Skin epidermis (tissue), 12 donors: Measurements from ENCODE around the gene GRIN2A.

ENCODE experiments used
- H3K27ac ChIP-seq, 21 experiments: fragments of 200-600 bp; sonication (generic) in 11 of 21; one replicate each; pipeline ENCODE4 v1.5.0; 2020; ENCODE audit warnings: mild to moderate bottlenecking in 3 of 21, inconsistent platforms in 2 of 21, moderate library complexity in 2 of 21
- H3K4me3 ChIP-seq, 7 experiments: fragments of 200-600 bp; sonication (generic) in 2 of 7; one replicate each; pipeline ENCODE4 v1.5.0; 2020; ENCODE audit warnings: inconsistent platforms in 2 of 7, mild to moderate bottlenecking in 2 of 7, moderate library complexity in 1 of 7

The GRIN2A gene

DNA sequence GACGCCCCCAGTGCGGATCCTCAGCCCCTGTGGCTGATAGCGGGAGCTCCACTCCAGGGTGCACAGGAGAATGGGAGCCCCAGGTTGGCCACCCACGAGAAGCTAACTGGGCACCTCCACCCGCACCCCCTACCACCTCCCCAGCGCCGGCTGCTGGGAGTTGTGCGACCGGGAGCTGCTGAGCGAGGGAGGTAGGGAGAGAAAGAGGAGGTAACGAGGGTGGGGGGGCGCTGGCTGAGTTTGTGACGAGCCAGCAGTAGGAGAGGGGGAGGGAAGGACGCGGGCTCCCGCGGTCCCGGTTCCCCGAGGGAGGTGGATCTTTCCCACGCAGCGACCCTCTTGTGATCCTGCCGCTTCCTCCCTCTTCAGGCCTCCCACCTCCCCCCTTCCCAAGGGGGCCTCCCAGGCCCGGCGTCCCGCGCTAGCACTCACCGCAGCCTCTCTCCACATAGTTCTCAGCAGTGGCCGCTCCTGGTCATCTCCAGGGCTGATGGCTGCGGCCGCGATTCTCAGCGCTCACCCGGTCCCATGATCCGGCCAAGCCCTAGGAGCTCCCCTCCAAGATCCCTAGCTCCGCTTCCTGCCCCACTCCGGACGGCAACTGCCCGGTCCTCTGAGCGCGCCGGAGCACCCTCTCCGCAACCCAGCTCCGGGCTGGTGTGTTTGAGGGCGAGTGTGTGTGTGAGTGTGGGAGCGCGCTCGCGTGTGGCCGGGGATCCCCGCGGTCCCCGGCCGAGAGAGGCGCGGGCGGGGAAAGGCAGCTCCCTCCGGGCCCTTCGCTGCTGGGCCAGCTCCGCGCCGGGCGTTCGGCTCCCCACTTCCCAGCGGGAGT lies at the start of gene GRIN2A:
TSS of gene GRIN2A (minus strand) at position 207 of the 832 bp plus-strand sequence. CDS start 2,017 bp downstream, outside the sequence.
- Histone ChIP-seq H3K4me3 (peak within 1 kb of the TSS in 4 of 7 experiments; percentile 6 to 33 (median 8)), H3K27ac (no peak within 1 kb of the TSS)

- Histone ChIP-seq H3K27ac (no peak overlapping the region), H3K4me3 (no peak overlapping the region)
These were observed 49.3 kb upstream of the GRIN2A start for GRCh38 chr16:10231563-10231962.

GRCh38 chr16:10228779-10229178 lies 46.6 kb upstream of the GRIN2A start:
- H3K4me3 ChIP-seq, result no peak overlapping the region
- H3K27ac ChIP-seq, result no peak overlapping the region

DNA sequence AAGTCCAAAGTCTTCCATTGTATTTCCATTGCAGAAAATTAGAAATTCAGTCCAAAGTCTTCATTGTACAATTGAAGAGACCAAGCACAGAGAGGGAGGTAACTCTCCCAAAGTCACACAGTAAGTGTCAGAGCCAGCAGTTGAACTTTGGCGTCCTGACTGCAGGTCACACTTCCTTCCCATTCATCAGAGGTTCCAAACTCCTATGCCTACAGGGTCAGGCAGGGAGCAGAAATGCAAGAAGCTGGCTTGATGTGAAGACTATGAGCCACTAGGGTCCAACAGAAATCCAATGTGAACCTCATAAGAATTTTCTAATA lies 44.7 kb upstream of the GRIN2A start:
- no peak overlapping the region for H3K4me3 ChIP-seq
- no peak overlapping the region for H3K27ac ChIP-seq

DNA sequence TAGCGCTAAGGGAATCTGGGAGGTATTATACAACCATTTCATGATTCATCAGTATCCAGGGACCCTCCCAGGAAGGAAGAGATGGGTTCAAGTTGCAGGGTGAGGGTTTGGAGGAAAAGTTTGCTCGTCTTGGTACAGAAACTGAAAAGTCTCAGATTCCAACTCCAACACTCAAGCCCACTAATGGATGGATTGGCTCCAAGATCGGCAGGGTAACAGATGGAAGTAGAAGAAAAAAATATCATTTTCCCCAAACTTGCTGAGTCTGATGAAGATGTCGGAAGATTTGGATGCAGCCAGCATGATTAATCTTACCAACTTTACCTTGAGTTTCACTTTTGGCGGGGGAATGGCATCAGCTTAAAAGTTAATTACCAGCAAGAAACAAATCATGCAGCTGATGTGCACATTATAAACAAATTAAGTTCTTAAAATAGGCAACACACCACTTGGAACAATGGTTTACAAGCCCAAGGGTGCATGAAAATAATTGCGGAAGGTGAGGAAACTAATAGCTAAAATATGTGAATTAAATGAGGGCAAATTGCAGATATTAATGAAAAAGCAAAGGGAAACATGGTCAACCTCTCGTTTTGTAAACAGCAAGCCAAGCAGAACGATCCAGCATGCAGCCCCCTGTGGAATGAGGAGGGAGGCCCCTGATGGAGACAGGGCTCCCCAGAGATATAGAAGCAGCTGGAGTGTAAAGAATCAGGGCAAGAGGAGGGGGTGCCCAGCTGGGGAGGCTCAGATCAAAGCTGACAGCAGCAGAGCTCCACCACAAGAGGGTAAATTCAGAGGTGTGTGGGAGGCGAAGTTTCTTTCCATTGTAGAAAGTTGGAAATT lies 44.1 kb upstream of the GRIN2A start:
- no peak overlapping the region for H3K4me3 ChIP-seq
- no peak overlapping the region for H3K27ac ChIP-seq

DNA sequence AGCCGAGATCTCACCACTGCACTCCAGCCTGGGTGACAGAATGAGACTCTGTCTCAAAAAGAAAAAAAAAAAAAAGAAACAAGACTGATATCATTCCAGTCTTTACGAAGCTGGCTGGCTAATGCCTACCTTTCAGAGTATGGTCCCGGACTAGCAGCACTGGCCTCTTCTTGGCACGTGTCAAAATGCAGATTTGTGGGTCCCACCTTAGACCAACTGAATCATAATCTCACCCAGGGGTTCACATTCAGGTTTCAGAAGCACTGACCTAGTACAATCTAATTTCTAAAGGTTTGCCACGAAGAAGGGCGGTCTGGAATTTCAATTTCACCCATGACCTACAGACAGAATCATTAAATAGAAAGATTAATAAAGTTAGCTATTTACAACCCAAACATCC lies 43.4 kb upstream of the GRIN2A start:
- Histone ChIP-seq H3K27ac (no peak overlapping the region), H3K4me3 (no peak overlapping the region)

DNA sequence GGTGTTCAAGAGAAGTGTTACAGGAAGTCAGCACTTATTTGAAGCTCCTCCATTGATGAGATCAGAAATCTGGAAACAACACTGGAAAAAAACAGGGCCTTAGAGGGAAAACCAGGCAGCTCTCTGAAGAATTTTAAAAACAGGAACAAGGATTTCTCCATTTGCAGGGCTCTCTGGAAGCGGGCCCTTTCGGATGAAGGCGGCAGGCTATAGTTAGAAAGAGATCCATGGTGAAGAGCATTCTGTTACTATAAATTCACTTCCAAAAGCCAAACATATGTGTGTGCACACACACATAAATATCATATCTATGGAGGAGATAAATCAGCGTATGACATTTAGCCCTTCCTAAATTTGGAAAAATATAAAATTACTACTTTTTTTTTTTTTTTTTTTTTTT lies 42.6 kb upstream of the GRIN2A start:
- no peak overlapping the region for H3K27ac ChIP-seq
- H3K4me3 ChIP-seq, result no peak overlapping the region

DNA sequence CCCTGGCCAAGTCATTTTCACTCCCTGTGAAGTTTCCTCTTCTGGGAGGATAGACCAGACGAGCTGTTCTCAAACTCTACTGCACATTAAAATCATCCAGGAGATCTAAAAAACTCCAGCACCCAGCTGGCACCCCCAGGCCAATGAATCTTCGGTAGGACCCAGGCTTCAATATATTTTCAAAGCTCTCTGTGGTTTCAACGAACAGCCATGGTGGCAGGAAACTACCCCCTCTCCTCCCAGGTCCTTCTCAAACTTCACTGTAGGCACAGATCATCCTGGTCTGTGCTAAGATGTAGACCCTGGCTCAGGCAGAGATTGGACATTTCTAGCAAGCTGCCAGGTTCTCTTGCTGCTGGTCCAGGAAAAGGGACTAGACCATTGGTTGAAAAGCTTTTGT lies 38.7 kb upstream of the GRIN2A start:
- Histone ChIP-seq H3K27ac (no peak overlapping the region), H3K4me3 (no peak overlapping the region)

- Histone ChIP-seq H3K27ac (no peak overlapping the region), H3K4me3 (no peak overlapping the region)
These were observed 37.5 kb upstream of the GRIN2A start for GRCh38 chr16:10219742-10220141.

DNA sequence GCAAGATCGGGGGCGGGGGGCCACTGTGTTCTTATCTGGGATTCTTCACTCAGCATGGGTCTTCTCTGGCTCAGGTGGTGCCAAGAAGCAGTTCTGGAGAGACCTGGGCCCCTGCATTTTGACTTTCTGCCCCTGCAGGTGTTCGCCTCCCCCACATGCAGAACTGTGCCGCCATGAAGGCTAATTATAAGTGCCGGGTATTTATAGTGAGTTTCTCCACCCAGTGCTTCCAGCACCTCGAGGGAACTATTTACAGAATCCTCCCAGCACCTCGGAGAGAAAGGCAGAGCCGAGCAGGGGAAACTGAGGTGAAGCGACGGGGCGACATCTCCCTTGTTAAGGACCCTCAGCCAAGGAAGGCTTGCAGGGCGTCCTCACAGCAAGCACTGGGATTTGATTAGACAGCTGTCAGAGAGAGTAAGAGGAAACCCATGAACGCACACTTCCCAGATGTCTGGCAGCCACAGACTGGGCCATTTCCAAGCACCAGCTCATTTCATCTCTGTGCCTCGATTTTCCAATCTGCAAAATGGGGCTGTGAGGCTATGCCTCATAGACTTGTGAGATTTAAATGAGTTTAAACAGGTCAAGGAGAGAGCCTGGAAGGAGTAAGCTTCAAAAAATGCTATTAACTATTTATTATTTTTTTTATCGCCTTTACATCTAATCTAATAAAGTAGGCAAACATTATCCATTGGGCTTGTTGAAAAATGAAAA lies 36.4 kb upstream of the GRIN2A start:
- Histone ChIP-seq H3K27ac (no peak overlapping the region), H3K4me3 (no peak overlapping the region)

GRCh38 chr16:10213748-10214147 lies 31.5 kb upstream of the GRIN2A start:
- no peak overlapping the region for H3K27ac ChIP-seq
- H3K4me3 ChIP-seq, result no peak overlapping the region

GRCh38 chr16:10210944-10211343 lies 28.7 kb upstream of the GRIN2A start:
- H3K27ac ChIP-seq, result no peak overlapping the region
- no peak overlapping the region for H3K4me3 ChIP-seq

DNA sequence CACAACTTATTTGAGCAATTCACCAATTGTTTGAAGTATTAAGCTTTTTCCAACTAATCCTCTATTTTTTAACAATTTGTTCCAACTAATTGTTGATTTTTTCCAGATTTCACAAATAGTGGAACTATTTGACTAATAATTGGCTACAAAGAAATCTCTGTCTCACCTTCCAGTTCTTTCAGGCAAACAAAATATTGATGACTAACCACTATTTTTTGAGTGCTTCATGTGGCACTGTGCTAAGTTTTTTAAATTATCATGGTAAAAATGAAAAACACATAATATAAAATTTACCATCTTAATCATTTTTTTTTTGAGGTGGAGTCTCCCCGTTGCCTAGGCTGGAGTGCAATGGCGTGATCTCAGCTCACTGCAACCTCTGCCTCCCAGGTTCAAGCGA lies 24.6 kb upstream of the GRIN2A start:
- Histone ChIP-seq H3K4me3 (no peak overlapping the region), H3K27ac (no peak overlapping the region)

DNA sequence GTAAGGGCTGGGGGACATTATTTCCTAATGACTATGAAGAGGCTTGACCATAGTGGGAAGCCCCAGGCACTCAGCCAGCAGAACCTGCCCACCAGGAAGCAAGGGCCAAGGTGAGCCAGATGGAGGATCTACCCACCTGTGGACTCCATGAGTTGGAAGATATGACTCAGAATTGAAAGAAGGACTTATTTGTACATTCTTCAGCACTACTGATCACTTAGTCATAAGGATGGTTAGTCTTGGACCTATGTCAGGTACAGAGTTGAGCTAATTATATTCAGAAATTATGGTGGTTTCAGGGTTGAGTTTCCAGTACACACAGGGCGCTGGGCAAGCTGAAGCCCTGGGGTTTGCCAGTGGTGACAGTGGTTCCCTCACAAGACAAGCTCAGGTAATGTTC lies 24.0 kb upstream of the GRIN2A start:
- Histone ChIP-seq H3K27ac (no peak overlapping the region), H3K4me3 (no peak overlapping the region)

- no peak overlapping the region for H3K4me3 ChIP-seq
- H3K27ac ChIP-seq, result no peak overlapping the region
These were observed 23.5 kb upstream of the GRIN2A start for GRCh38 chr16:10205688-10206087.

DNA sequence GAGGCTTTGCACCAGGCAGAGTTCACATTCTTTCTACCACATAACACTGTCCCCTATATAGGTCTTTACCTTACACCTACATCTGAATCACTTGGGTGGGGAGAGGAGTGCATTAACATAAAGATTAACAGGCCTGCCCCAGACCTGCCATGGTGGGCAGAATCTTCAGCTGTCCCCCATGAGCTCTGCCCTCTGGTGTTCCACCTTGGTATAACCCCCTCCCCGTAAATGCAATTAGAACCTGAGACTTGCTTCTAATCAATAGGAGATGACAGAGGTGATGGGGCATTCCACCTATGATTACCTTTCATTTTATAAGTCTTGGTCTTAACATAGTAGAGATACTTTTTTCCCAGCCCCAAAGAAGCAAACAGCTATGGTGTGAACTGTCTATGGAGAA lies 20.4 kb upstream of the GRIN2A start:
- Histone ChIP-seq H3K4me3 (no peak overlapping the region), H3K27ac (no peak overlapping the region)

- no peak overlapping the region for H3K4me3 ChIP-seq
- no peak overlapping the region for H3K27ac ChIP-seq
These were observed 18.7 kb upstream of the GRIN2A start for GRCh38 chr16:10200637-10201586.

GRCh38 chr16:10196999-10197398 lies 14.8 kb upstream of the GRIN2A start:
- Histone ChIP-seq H3K4me3 (no peak overlapping the region), H3K27ac (no peak overlapping the region)

- Histone ChIP-seq H3K4me3 (no peak overlapping the region), H3K27ac (no peak overlapping the region)
These were observed 8.9 kb upstream of the GRIN2A start for GRCh38 chr16:10191096-10191495.
